ENCODE results near the gene MIEF1.

DNA sequence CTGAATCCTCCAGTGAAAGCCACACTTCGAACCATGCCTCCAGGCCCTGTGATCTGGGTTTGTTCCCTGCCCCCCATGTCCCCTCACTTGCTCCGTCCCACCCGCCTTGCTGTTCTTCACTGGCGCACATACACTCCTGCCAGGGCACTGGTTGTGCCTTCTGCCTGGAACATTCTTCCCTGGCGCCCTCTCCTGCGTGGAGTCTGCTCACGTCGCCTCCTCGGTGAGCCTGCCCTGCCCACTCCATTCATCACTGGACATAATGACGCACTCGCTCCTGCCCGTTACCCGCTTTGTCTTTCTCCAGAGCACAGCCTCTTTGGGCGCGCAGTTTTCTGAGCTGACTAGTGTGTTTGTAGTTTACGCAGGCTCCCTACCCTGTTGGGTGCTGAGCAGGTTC, 21.0 kb upstream of the MIEF1 start:
- TF ChIP-seq, protein P1, sequence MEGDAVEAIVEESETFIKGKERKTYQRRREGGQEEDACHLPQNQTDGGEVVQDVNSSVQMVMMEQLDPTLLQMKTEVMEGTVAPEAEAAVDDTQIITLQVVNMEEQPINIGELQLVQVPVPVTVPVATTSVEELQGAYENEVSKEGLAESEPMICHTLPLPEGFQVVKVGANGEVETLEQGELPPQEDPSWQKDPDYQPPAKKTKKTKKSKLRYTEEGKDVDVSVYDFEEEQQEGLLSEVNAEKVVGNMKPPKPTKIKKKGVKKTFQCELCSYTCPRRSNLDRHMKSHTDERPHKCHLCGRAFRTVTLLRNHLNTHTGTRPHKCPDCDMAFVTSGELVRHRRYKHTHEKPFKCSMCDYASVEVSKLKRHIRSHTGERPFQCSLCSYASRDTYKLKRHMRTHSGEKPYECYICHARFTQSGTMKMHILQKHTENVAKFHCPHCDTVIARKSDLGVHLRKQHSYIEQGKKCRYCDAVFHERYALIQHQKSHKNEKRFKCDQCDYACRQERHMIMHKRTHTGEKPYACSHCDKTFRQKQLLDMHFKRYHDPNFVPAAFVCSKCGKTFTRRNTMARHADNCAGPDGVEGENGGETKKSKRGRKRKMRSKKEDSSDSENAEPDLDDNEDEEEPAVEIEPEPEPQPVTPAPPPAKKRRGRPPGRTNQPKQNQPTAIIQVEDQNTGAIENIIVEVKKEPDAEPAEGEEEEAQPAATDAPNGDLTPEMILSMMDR (IDR thresholded peaks at IDR 0.05) = no peak
- TF ChIP-seq POLR2A (IDR thresholded peaks at IDR 0.05) = no peak

Measured in suprapubic skin (tissue), 3 donors.